ENCODE results near the gene C2orf72. TPM values are rescaled to one million over a fixed set of nuclear protein-coding genes. Genes with fewer than 3 reads are reported as not detected.

The C2orf72 gene
- total and polyA plus RNA-seq, 2 of the 13 experiments (the other 11 are each of a cell fraction or from before 2014, with no cell fraction given) = 147 to 203 TPM

- TF ChIP-seq FOXM1 (CRISPR knock-in tag; IDR thresholded peaks at IDR 0.05) (no peak), SIX1 (CRISPR knock-in tag; IDR thresholded peaks at IDR 0.05; ENCODE audit: borderline replicate concordance) (no peak), ZC3H4 (CRISPR knock-in tag; IDR thresholded peaks at IDR 0.05; ENCODE audit: borderline replicate concordance) (no peak), STAT5B (CRISPR knock-in tag; IDR thresholded peaks at IDR 0.05) (no peak), DNMT1 (CRISPR knock-in tag; IDR thresholded peaks at IDR 0.05) (no peak), MTF1 (CRISPR knock-in tag; IDR thresholded peaks at IDR 0.05) (no peak), BCL6 (CRISPR knock-in tag; IDR thresholded peaks at IDR 0.05) (no peak; the same call in 1 of the 2 replicates), FLYWCH1 (CRISPR knock-in tag; IDR thresholded peaks at IDR 0.05) (no peak), DDIT3 (CRISPR knock-in tag; IDR thresholded peaks at IDR 0.05) (no peak), AFF4 (CRISPR knock-in tag; IDR thresholded peaks at IDR 0.05) (no peak), SALL1 (CRISPR knock-in tag; IDR thresholded peaks at IDR 0.05) (peak; percentile 54), PRMT3 (CRISPR knock-in tag; IDR thresholded peaks at IDR 0.05; ENCODE audit: borderline replicate concordance, low read depth) (no peak), ZNF598 (CRISPR knock-in tag; IDR thresholded peaks at IDR 0.05; ENCODE audit: borderline replicate concordance) (no peak), TEAD2 (CRISPR knock-in tag; IDR thresholded peaks at IDR 0.05) (no peak), KLF15 (CRISPR knock-in tag; IDR thresholded peaks at IDR 0.05; ENCODE audit: borderline replicate concordance) (no peak), KDM3A (CRISPR knock-in tag; IDR thresholded peaks at IDR 0.05; ENCODE audit: low read depth) (no peak), SNAPC4 (CRISPR knock-in tag; IDR thresholded peaks at IDR 0.05) (no peak), NR2F1 (CRISPR knock-in tag; IDR thresholded peaks at IDR 0.05) (no peak), HINFP (CRISPR knock-in tag; IDR thresholded peaks at IDR 0.05; ENCODE audit: low read depth) (no peak), ZNF44 (CRISPR knock-in tag; IDR thresholded peaks at IDR 0.05) (no peak), ZNF441 (CRISPR knock-in tag; IDR thresholded peaks at IDR 0.05; ENCODE audit: borderline replicate concordance) (peak; percentile 11; the same call in 1 of the 2 replicates)
Observed at GRCh38 chr2:231037202-231037730, at the start of gene C2orf72 (continued).

Measured in HepG2 (cell line).